Effector memory CD8-positive, alpha-beta T cell (primary cell): ENCODE results near the gene ZNF12.
A peak's percentile ranks its signal among the peaks of the same experiment; 100 is the strongest.
"Not testable (repeated sequence)": the region's sequence is repeated elsewhere in the genome, so short reads cannot be mapped to it uniquely, and the experiment has no call there.

ENCODE experiments used
- ATAC-seq: fragments of 150-1000 bp; cut with Tn5 transposase; replicated peaks from 2 replicates; pipeline ENCODE4 v1.10.0; 2021; ENCODE audit warnings: mild to moderate bottlenecking, moderate library complexity
- DNase-seq, 3 experiments: peaks; one replicate each; pipeline ENCODE4 v3.0.0; 2021
- H3K27ac Mint-ChIP-seq, 2 donors: one replicate each; pipeline ENCODE4 v1.8.0; 2022; ENCODE audit warnings: mild to moderate bottlenecking in 2 of 2, mixed read lengths in 2 of 2, moderate library complexity in 2 of 2
- H3K27me3 Mint-ChIP-seq, 2 donors: one replicate each; pipeline ENCODE4 v1.8.0; 2022; ENCODE audit warnings: mixed read lengths in 2 of 2
- H3K36me3 Mint-ChIP-seq: one replicate; pipeline ENCODE4 v1.8.0; 2022; ENCODE audit warnings: mild to moderate bottlenecking, moderate library complexity, mixed read lengths; ENCODE audit not compliant: insufficient read depth
- H3K4me1 Mint-ChIP-seq, 2 donors: one replicate each; pipeline ENCODE4 v1.8.0; 2022; ENCODE audit warnings: low read depth in 2 of 2, mixed read lengths in 2 of 2
- H3K4me3 Mint-ChIP-seq, 2 donors: one replicate each; pipeline ENCODE4 v1.8.0; 2022; ENCODE audit warnings: mild to moderate bottlenecking in 2 of 2, mixed read lengths in 2 of 2, moderate library complexity in 2 of 2
- H3K9me3 Mint-ChIP-seq, 2 donors: one replicate each; pipeline ENCODE4 v1.8.0; 2022; ENCODE audit warnings: mixed read lengths in 2 of 2

Gene ZNF12

GRCh38 chr7:6718124-6718523 is 11.4 kb upstream of the ZNF12 start:
- no peak overlapping the region for H3K27ac Mint-ChIP-seq
- peaks cover 5 to 6% of the 10 kb centered on the region in 2 donors for H3K4me1 Mint-ChIP-seq
- ATAC-seq, result no peak
- no peaks in the 10 kb centered on the region for H3K36me3 Mint-ChIP-seq
- H3K27me3 Mint-ChIP-seq, result peaks cover 49 to 71% of the 10 kb centered on the region in 2 donors
- H3K4me3 Mint-ChIP-seq, result no peak overlapping the region
- no peak for DNase-seq
- H3K9me3 Mint-ChIP-seq, result no peaks in the 10 kb centered on the region

DNA sequence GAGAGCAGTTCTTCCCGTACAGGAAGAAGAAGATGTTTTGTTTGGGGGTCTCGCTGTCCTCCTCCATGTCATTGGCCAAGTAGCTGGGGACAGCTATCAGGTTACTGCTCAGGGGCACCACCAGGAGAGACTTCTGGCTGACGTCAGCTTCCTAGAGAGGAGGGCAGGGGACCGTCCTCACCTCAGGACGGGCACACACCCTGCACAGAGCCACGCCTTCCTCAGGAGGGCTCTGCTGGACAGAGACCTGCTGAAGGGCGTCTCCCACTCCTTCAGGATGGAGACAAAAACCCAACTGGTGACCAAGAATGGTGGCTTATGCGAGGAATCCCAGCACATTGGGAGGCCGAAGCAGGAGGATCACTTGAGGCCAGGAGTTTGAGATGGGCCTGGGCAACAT is 9.2 kb upstream of the ZNF12 start:
- not testable (repeated sequence) for H3K36me3 Mint-ChIP-seq, H3K27ac Mint-ChIP-seq, H3K4me3 Mint-ChIP-seq, H3K4me1 Mint-ChIP-seq, ATAC-seq, H3K9me3 Mint-ChIP-seq, DNase-seq
- H3K27me3 Mint-ChIP-seq, result peaks cover 35 to 55% of the 10 kb centered on the region in 2 donors

DNA sequence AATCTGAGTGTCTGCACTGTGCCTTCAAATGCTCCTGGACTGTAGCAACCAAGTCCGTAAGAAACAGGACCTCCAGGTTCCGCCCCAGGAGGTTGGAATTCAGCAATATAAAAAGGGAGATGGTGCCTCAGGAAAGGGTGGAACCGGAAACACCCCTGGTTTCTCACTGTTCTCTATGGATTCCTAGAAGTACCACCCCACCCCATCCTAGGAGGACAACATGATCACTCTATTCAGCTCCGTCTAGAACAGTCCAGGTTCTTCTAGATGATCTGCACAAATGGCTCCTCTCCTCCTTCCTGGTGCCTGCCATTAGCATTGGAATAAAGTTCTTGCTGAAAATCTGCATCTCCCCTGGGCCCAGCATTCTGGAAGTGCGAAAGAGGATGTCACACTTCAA is 7.6 kb upstream of the ZNF12 start:
- H3K36me3 Mint-ChIP-seq, result no peaks in the 10 kb centered on the region
- peaks cover 5 to 6% of the 10 kb centered on the region in 2 donors for H3K4me1 Mint-ChIP-seq
- DNase-seq (no peak), ATAC-seq (no peak)
- no peak overlapping the region for H3K27ac Mint-ChIP-seq
- H3K9me3 Mint-ChIP-seq, result no peaks in the 10 kb centered on the region
- peaks cover 29 to 57% of the 10 kb centered on the region in 2 donors for H3K27me3 Mint-ChIP-seq
- no peak overlapping the region for H3K4me3 Mint-ChIP-seq

GRCh38 chr7:6709808-6710207 is 3.1 kb upstream of the ZNF12 start:
- Mint-ChIP-seq H3K27ac (no peak overlapping the region), H3K27me3 (peaks cover 9 to 20% of the 10 kb centered on the region in 2 donors), H3K4me1 (peaks cover 19% of the 10 kb centered on the region in 2 donors), H3K9me3 (no peaks in the 10 kb centered on the region), H3K4me3 (no peak overlapping the region), H3K36me3 (peaks cover 26% of the 10 kb centered on the region)
- ATAC-seq, result no peak
- no peak for DNase-seq

- Mint-ChIP-seq H3K4me3 (peak overlapping the region; percentile 91 to 94), H3K27ac (peak overlapping the region; percentile 57 to 73), H3K27me3 (peaks cover 6 to 14% of the 10 kb centered on the region in 2 donors), H3K9me3 (peaks cover 0 to 6% of the 10 kb centered on the region in 2 donors), H3K4me1 (peaks cover 27 to 29% of the 10 kb centered on the region in 2 donors), H3K36me3 (peaks cover 41% of the 10 kb centered on the region)
- ATAC-seq (no peak), DNase-seq (no peak)
These were observed 1.6 kb upstream of the ZNF12 start for GRCh38 chr7:6708304-6708703.

DNA sequence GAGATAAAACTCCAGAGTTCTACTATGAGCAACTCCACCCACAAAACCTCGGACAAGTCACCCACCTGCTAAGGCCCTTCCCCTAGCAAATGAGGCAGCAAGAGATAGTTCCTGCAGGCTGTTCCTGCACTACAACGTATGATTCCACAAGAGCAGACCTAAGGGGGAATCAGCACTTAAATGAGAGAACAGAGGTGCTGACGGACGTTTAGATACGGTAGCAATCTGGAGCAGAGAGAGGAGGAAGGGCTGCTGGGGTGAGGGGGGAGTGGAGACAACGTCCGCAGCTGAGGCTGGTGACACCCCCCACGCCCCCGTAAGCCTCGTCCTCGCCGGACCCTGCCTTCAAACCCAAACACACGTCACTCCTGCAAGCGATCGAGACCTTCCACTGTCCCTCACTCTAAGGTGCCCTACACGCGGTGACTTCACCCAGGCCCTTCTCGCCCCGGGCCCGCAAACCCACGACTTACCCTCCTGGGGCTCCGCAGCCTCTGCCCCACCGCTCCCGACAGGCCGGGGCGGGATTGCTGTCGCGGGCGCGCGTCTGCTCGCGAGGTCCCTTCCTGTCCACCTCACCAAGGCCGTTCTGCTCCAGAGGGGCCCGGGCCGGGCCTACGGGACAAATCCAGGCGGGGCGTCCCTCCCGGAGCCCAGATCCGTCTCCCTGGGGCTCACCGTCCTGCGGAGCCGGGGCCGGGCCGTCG is 635 bp downstream of the ZNF12 start:
- Mint-ChIP-seq H3K36me3 (peaks cover 55% of the 10 kb centered on the region), H3K9me3 (peaks cover 0 to 13% of the 10 kb centered on the region in 2 donors), H3K27ac (peak overlapping the region; percentile 90 to 95), H3K4me3 (peak overlapping the region; percentile 91 to 94), H3K27me3 (peaks cover 1 to 10% of the 10 kb centered on the region in 2 donors), H3K4me1 (peaks cover 44 to 49% of the 10 kb centered on the region in 2 donors)
- DNase-seq (peak; percentile 12 to 20 (median 19)), ATAC-seq (peak; percentile 36)

- H3K27me3 Mint-ChIP-seq, result no peaks in the 10 kb centered on the region
- peak overlapping the region in 1 of 2 donors; percentile 3 for H3K4me3 Mint-ChIP-seq
- peaks cover 0 to 13% of the 10 kb centered on the region in 2 donors for H3K9me3 Mint-ChIP-seq
- peaks cover 69% of the 10 kb centered on the region for H3K36me3 Mint-ChIP-seq
- peaks cover 50 to 59% of the 10 kb centered on the region in 2 donors for H3K4me1 Mint-ChIP-seq
- no peak for DNase-seq
- no peak for ATAC-seq
- H3K27ac Mint-ChIP-seq, result peak overlapping the region; percentile 7 to 32
These were observed 4.9 kb downstream of the ZNF12 start for GRCh38 chr7:6701860-6702259.

DNA sequence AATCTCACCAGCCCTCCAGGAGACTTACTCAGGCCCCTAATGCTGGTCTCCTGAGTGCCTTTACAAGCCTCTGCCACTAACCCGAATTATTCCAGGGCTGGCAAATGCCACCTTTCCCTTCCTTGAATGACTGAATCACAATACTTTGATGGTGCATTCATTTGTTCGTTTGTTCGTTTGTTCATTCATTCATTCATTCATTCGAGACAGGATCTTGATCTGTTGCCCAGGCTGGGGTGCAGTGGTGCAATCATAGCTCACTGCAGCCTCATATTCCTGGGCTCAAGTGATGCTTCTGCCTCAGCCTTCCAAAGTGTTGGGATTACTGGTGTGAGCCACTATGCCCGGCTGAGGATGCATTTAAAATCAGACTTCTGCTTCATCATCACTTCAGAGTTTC is 6.0 kb downstream of the ZNF12 start:
- ATAC-seq, result no peak
- Mint-ChIP-seq H3K27ac (no peak overlapping the region), H3K27me3 (no peaks in the 10 kb centered on the region), H3K4me3 (no peak overlapping the region), H3K36me3 (peaks cover 60% of the 10 kb centered on the region), H3K4me1 (peaks cover 46 to 55% of the 10 kb centered on the region in 2 donors), H3K9me3 (peaks cover 0 to 13% of the 10 kb centered on the region in 2 donors)
- no peak for DNase-seq

DNA sequence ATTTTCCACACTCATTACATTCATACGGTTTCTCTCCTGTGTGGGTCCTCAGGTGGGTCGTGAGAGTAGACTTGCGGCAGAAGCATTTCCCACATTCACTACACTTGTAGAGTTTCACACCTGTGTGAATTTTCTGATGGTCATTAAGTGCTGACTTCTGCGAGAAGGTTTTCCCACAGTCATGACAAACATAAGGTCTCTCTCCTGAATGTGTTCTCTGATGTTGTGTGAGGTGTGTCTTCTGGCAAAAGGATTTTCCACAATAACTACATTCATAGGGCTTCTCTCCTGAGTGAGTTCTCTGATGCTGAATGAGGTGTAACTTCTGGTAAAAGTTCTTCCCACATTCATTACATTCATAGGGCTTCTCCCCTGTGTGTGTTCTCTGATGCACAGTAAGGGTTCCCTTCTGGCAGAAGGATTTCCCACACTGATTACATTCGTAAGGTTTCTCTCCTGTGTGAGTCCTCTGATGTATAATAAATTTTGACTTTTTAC is 15.1 kb downstream of the ZNF12 start:
- H3K27ac Mint-ChIP-seq, result no peak overlapping the region
- peaks cover 12% of the 10 kb centered on the region for H3K36me3 Mint-ChIP-seq

GRCh38 chr7:6691103-6691502 is 15.6 kb downstream of the ZNF12 start:
- ATAC-seq (no peak), DNase-seq (no peak)
- no peaks in the 10 kb centered on the region for H3K27me3 Mint-ChIP-seq
- no peak overlapping the region for H3K4me3 Mint-ChIP-seq
- peaks cover 14% of the 10 kb centered on the region for H3K36me3 Mint-ChIP-seq
- H3K9me3 Mint-ChIP-seq, result peaks cover 11 to 15% of the 10 kb centered on the region in 2 donors
- no peaks in the 10 kb centered on the region for H3K4me1 Mint-ChIP-seq
- H3K27ac Mint-ChIP-seq, result no peak overlapping the region

More for the DNA sequence above, 15.1 kb downstream of the ZNF12 start:
- H3K4me1 Mint-ChIP-seq, result no peaks in the 10 kb centered on the region
- no peak overlapping the region for H3K4me3 Mint-ChIP-seq
- H3K9me3 Mint-ChIP-seq, result peaks cover 8 to 10% of the 10 kb centered on the region in 2 donors
- H3K27me3 Mint-ChIP-seq, result no peaks in the 10 kb centered on the region
- no peak for DNase-seq
- ATAC-seq, result no peak

DNA sequence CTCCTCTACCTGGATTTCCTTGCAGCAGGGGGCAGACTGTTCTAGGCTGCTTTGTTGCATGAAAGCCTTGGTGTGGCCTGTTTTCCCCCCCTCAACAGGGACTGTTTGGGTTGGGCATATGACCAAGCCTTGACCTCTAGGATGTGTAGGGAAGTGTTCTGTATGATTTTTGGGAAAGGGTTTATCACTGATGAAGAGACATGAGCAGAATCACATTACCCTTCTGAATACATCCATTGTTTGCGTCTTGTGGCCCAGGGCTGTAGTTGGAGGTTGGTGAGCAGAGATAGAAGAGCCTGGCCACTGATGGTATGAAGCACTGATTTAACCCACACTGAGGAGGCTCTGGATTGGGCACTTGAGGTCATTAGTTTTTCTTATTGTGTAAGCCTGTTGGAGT is 26.6 kb downstream of the ZNF12 start:
- DNase-seq (no peak), ATAC-seq (no peak)
- H3K27me3 Mint-ChIP-seq, result no peaks in the 10 kb centered on the region
- no peaks in the 10 kb centered on the region for H3K4me1 Mint-ChIP-seq
- peaks cover 8 to 14% of the 10 kb centered on the region in 2 donors for H3K9me3 Mint-ChIP-seq
- no peaks in the 10 kb centered on the region for H3K36me3 Mint-ChIP-seq
- no peak overlapping the region for H3K4me3 Mint-ChIP-seq
- no peak overlapping the region for H3K27ac Mint-ChIP-seq

DNA sequence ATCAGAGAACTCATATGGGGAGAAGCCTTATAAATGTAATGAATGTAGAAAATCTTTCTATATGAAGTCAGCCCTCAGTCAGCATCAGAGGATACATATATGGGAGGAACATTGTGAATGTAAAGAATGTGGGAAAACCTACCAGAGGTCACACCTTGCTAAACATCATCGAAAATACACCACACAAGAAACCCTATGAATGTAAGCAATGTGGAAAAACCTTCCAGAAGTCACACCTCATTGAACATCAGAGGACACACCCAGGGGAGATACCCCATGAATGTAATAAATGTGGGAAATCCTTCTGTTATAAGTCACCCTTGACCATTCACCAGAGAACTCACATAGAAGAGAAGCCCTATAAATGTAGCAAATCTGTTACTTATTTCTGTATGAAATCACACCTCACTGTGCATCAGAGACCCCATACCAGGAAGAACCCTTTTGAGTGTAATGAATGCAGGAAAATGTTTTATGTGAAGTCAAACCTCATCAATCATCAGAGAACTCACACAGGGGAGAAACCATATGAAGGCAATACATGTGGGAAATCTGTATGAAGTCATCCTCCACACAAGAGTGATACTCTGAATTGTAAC is 30.8 kb downstream of the ZNF12 start:
- Mint-ChIP-seq H3K4me1 (no peaks in the 10 kb centered on the region), H3K27ac (no peak overlapping the region), H3K27me3 (no peaks in the 10 kb centered on the region), H3K9me3 (peaks cover 18% of the 10 kb centered on the region in 2 donors), H3K4me3 (no peak overlapping the region), H3K36me3 (no peaks in the 10 kb centered on the region)
- ATAC-seq (no peak), DNase-seq (no peak)

DNA sequence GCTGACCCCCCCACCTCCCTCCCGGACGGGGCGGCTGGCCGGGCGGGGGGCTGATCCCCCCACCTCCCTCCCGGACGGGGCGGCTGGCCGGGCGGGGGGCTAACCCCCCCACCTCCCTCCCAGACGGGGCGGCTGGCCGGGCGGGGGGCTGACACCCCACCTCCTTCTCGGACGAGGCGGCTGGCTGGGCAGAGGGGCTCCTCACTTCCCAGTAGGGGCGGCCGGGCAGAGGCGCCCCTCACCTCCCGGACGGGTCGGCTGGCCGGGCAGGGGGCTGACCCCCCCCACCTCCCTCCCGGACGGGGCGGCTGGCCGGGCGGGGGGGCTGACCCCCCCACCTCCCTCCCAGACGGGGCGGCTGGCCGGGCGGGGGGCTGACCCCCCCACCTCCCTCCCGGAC is 35.9 kb downstream of the ZNF12 start:
- not testable (repeated sequence) for ATAC-seq, H3K4me3 Mint-ChIP-seq, DNase-seq, H3K36me3 Mint-ChIP-seq, H3K27ac Mint-ChIP-seq, H3K4me1 Mint-ChIP-seq
- Mint-ChIP-seq H3K27me3 (peaks cover 0 to 12% of the 10 kb centered on the region in 2 donors), H3K9me3 (peaks cover 11 to 13% of the 10 kb centered on the region in 2 donors)
